Skeletal muscle tissue (tissue), 1 donor: ENCODE data around the gene ZDHHC15. TPM values are rescaled to one million over a fixed set of nuclear protein-coding genes. Genes with fewer than 3 reads are reported as not detected.

Source experiments
- total RNA-seq: library from RNA; depleted of rRNA; stranded (reverse); fragments of >200 nt; gene quantifications from one replicate; pipeline ENCODE4 v1.2.3, GENCODE V29; 2014

ZDHHC15 gene
- total RNA-seq, 1 donor from 2014 or later, result 3.7 TPM

Other genes with a start within 250 kb of the ZDHHC15 start
- gene UPRT, start 249.0 kb downstream of the ZDHHC15 start, total RNA-seq, result 18.3 TPM